Endothelial cell of umbilical vein (primary cell): ENCODE data around the gene IGLON5.

Experiments
- EZH2 ChIP-seq: IDR thresholded peaks from 2 replicates; pipeline ENCODE4 v1.6.1; 2012; ENCODE audit warnings: borderline replicate concordance, low read depth, mild to moderate bottlenecking, moderate library complexity, low read length, inconsistent platforms; ENCODE audit not compliant: severe bottlenecking
- JUN ChIP-seq: IDR thresholded peaks from 2 replicates; pipeline ENCODE4 v1.6.1; 2011; ENCODE audit warnings: borderline replicate concordance, low read depth; ENCODE audit not compliant: insufficient read length, insufficient read depth
- MYC ChIP-seq: IDR thresholded peaks from one replicate; pipeline ENCODE4 v1.6.1; 2011; ENCODE audit warnings: mild to moderate bottlenecking, low read depth, low read length
- TF ChIP-seq, protein P1 (sequence below), 2 donors: IDR thresholded peaks; 1 replicate in 1 of 2; 2 replicates in 1 of 2; pipeline ENCODE4 v1.5.1; 2011; ENCODE audit warnings: low read length in 2 of 2, mild to moderate bottlenecking in 2 of 2, moderate library complexity in 2 of 2, control low read depth in 1 of 2, inconsistent platforms in 1 of 2, low read depth in 1 of 2; ENCODE audit not compliant: insufficient read depth in 1 of 2; ENCODE audit errors: extremely low read depth in 1 of 2

GRCh38 chr19:51301266-51301665 lies 10.2 kb upstream of the IGLON5 start:
- TF ChIP-seq, protein P1, sequence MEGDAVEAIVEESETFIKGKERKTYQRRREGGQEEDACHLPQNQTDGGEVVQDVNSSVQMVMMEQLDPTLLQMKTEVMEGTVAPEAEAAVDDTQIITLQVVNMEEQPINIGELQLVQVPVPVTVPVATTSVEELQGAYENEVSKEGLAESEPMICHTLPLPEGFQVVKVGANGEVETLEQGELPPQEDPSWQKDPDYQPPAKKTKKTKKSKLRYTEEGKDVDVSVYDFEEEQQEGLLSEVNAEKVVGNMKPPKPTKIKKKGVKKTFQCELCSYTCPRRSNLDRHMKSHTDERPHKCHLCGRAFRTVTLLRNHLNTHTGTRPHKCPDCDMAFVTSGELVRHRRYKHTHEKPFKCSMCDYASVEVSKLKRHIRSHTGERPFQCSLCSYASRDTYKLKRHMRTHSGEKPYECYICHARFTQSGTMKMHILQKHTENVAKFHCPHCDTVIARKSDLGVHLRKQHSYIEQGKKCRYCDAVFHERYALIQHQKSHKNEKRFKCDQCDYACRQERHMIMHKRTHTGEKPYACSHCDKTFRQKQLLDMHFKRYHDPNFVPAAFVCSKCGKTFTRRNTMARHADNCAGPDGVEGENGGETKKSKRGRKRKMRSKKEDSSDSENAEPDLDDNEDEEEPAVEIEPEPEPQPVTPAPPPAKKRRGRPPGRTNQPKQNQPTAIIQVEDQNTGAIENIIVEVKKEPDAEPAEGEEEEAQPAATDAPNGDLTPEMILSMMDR (IDR thresholded peaks at IDR 0.05; ENCODE audit: extremely low read depth in 1 of 2, insufficient read depth in 1 of 2, low read depth in 1 of 2, low read length in 2 of 2) = no peak
- TF ChIP-seq JUN = no peak
- TF ChIP-seq EZH2 = no peak
- TF ChIP-seq MYC = no peak
